HCT116 (cell line): ENCODE measurements around the gene WDHD1. TPM values are rescaled to one million over a fixed set of nuclear protein-coding genes. Genes with fewer than 3 reads are reported as not detected.

Experiments
- ATAC-seq: fragments of 200-7000 bp; cut with Tn5 transposase; 2 replicates; pipeline ENCODE4 v1.9.1; 2020; ENCODE audit warnings: mild to moderate bottlenecking, moderate library complexity
- BruUV-seq: library from RNA; stranded (reverse); fragments of 400-500 nt; replicated peaks from 2 replicates; lab custom pipeline; 2021; lab: Mats Ljungman, UMichigan
- CTCF ChIA-PET: fragments of 300-600 bp; sonication (Branson Sonifier 250); formaldehyde crosslinking; loops from one replicate; lab custom pipeline; 2021; ENCODE audit warnings: antibody characterized with exemption; lab: Charles Lee
- POLR2A ChIA-PET: fragments of 300-600, 350-600 bp; sonication (Branson Sonifier 250); formaldehyde crosslinking; loops from one replicate; lab custom pipeline; 2021; ENCODE audit warnings: antibody characterized with exemption; lab: Charles Lee
- RAD21 ChIA-PET, 2 experiments: fragments of 300-600 bp; sonication (Branson Sonifier 250); formaldehyde crosslinking; loops; one replicate each; lab custom pipeline; 2023; ENCODE audit warnings: low total read pairs in 2 of 2; ENCODE audit not compliant: uncharacterized antibody in 2 of 2, unreplicated experiment in 2 of 2, low non-redundant PET in 1 of 2; lab: Charles Lee
- DNase-seq: peaks from one replicate; pipeline ENCODE4 v3.0.0-alpha.2; 2010; ENCODE audit warnings: low read depth, low spot score
- H2AFZ ChIP-seq: fragments of 200-600 bp; shearing (Covaris generic), sonication (generic); 2 replicates; pipeline ENCODE4 v1.6.1; 2017; ENCODE audit warnings: low read depth, mixed run types, mixed read lengths, antibody characterized with exemption, low read length; ENCODE audit not compliant: poor library complexity, severe bottlenecking
- H3K27ac ChIP-seq: 2 replicates; pipeline ENCODE4 v1.5.1; 2012; ENCODE audit warnings: low read depth, low read length
- H3K27me3 ChIP-seq: fragments of 200-600 bp; sonication (generic); 2 replicates; pipeline ENCODE4 v1.6.1; 2016; ENCODE audit warnings: mixed run types, low read length, mixed read lengths; ENCODE audit not compliant: insufficient read depth
- H3K36me3 ChIP-seq, 2 experiments: fragments of 200-500 bp in 1 of 2; fragments of 200-600 bp in 1 of 2; sonication (Bioruptor generic) in 1 of 2; sonication (generic) in 1 of 2; 2 replicates each; pipeline versions ENCODE4 v1.5.1 to v1.6.1; 2014 to 2016; ENCODE audit warnings: low read length in 2 of 2, inconsistent platforms in 1 of 2, mixed read lengths in 1 of 2, mixed run types in 1 of 2; ENCODE audit not compliant: insufficient read depth in 2 of 2, control insufficient read depth in 1 of 2
- H3K4me1 ChIP-seq, 2 experiments: fragments of 200-600 bp in 1 of 2; sonication (generic) in 1 of 2; 2 replicates each; pipeline versions ENCODE4 v1.5.1 to v1.6.1; 2012 to 2017; ENCODE audit warnings: low read length in 2 of 2, inconsistent platforms in 1 of 2, mild to moderate bottlenecking in 1 of 2, mixed read lengths in 1 of 2, mixed run types in 1 of 2, moderate library complexity in 1 of 2; ENCODE audit not compliant: insufficient read depth in 2 of 2, control insufficient read depth in 1 of 2
- H3K4me2 ChIP-seq: fragments of 200-600 bp; sonication (generic); 2 replicates; pipeline ENCODE4 v1.6.1; 2017; ENCODE audit warnings: mixed run types, low read length, mixed read lengths
- H3K4me3 ChIP-seq, 2 experiments: fragments of 200-600 bp in 1 of 2; sonication (generic) in 1 of 2; replicated peaks in 1 of 2; 2 replicates each; pipeline ENCODE4 v1.5.1; 2011 to 2016; ENCODE audit warnings: low read length in 2 of 2, control low read depth in 1 of 2, low read depth in 1 of 2, mild to moderate bottlenecking in 1 of 2, mixed read lengths in 1 of 2, mixed run types in 1 of 2
- H3K79me2 ChIP-seq: fragments of 200-600 bp; sonication (generic); 2 replicates; pipeline ENCODE4 v1.6.1; 2017; ENCODE audit warnings: mild to moderate bottlenecking, mixed run types, low read length, moderate library complexity, mixed read lengths; ENCODE audit not compliant: insufficient read depth
- H3K9ac ChIP-seq: fragments of 200-600 bp; sonication (generic); 2 replicates; pipeline ENCODE4 v1.6.1; 2016; ENCODE audit warnings: low read length, mixed read lengths
- H3K9me2 ChIP-seq: fragments of 200-600 bp; sonication (generic), shearing (Covaris generic); 2 replicates; pipeline ENCODE4 v1.6.1; 2017; ENCODE audit warnings: mixed run types, mild to moderate bottlenecking, moderate library complexity; ENCODE audit not compliant: insufficient read depth
- H3K9me3 ChIP-seq, 2 experiments: fragments of 200-500 bp in 1 of 2; fragments of 200-600 bp in 1 of 2; sonication (Bioruptor generic) in 1 of 2; sonication (generic) in 1 of 2; 2 replicates each; pipeline ENCODE4 v1.6.1; 2014 to 2017; ENCODE audit warnings: low read length in 2 of 2, mixed read lengths in 2 of 2, inconsistent platforms in 1 of 2, low read depth in 1 of 2, mild to moderate bottlenecking in 1 of 2, mixed run types in 1 of 2, moderate library complexity in 1 of 2; ENCODE audit not compliant: control insufficient read depth in 1 of 2, insufficient read depth in 1 of 2
- H4K20me1 ChIP-seq: fragments of 200-600 bp; sonication (generic), shearing (Covaris generic); 2 replicates; pipeline ENCODE4 v1.6.1; 2017; ENCODE audit warnings: mixed run types, mild to moderate bottlenecking, moderate library complexity; ENCODE audit not compliant: insufficient read depth
- POLR2AphosphoS5 ChIP-seq: IDR thresholded peaks from 2 replicates; pipeline ENCODE4 v1.6.1; 2011; ENCODE audit warnings: mild to moderate bottlenecking, low read depth, low read length, moderate library complexity
- REST ChIP-seq: IDR thresholded peaks from 2 replicates; pipeline ENCODE4 v1.6.1; 2012; ENCODE audit warnings: low read depth
- TCF7L2 ChIP-seq: IDR thresholded peaks from 2 replicates; pipeline ENCODE4 v1.7.0; 2011; ENCODE audit warnings: borderline replicate concordance, inconsistent platforms; ENCODE audit not compliant: insufficient read depth, insufficient read length; ENCODE audit errors: extremely low read depth
- YY1 ChIP-seq: IDR thresholded peaks from 2 replicates; pipeline ENCODE4 v1.6.1; 2011; ENCODE audit warnings: low read length, low read depth, moderate library complexity, mild to moderate bottlenecking; ENCODE audit not compliant: insufficient replicate concordance; ENCODE audit errors: extremely low read depth
- intact Hi-C: fragments of 100-400 bp; cut with micrococcal nuclease; formaldehyde crosslinking; loops from 2 replicates; pipeline ENCODE4 v1.10.0; 2022
- total RNA-seq: library from RNA; stranded (reverse); gene quantifications from one replicate; pipeline ENCODE4 v1.2.1, GENCODE V29; 2021; ENCODE audit not compliant: unreplicated experiment

Gene WDHD1
- total RNA-seq, 1 experiment from 2014 or later, result 44.3 TPM

- TF ChIP-seq POLR2AphosphoS5 (peak; percentile 77), TCF7L2 (peak; percentile 35), YY1 (peak; percentile 22)
These were observed at the start of gene WDHD1, which contains the start of gene SOCS4 (continued) for GRCh38 chr14:55026793-55027561.

GRCh38 chr14:55075628-55076175 lies 48.8 kb upstream of the WDHD1 start:
- H3K4me3 ChIP-seq, result no peak overlapping the region
- H3K9me3 ChIP-seq, result no peaks in the 10 kb centered on the region
- H3K4me2 ChIP-seq, result no peak overlapping the region
- H2AFZ ChIP-seq, result no peak overlapping the region
- peaks cover 20 to 58% of the 10 kb centered on the region in 2 experiments for H3K4me1 ChIP-seq
- RAD21 ChIA-PET, result no interaction called here
- H3K27ac ChIP-seq, result no peak overlapping the region
- H3K27me3 ChIP-seq, result no peaks in the 10 kb centered on the region
- CTCF ChIA-PET, result no interaction called here
- H3K9ac ChIP-seq, result peak overlapping the region; percentile 2; the same call in 1 of the 2 replicates
- DNase-seq, result no peak
- no peak for TF ChIP-seq REST
- no peak for ATAC-seq
- no peaks in the 10 kb centered on the region for H4K20me1 ChIP-seq
- intact Hi-C loops, result no loop called here
- no peaks in the 10 kb centered on the region for H3K79me2 ChIP-seq
- H3K9me2 ChIP-seq, result no peaks in the 10 kb centered on the region
- no peaks in the 10 kb centered on the region for H3K36me3 ChIP-seq
- POLR2A ChIA-PET, result no interaction called here
- no TSS peak for BruUV-seq
